ENCODE data around the gene JADE1. TPM values are rescaled to one million over a fixed set of nuclear protein-coding genes. Genes with fewer than 3 reads are reported as not detected.

JADE1 gene
- total RNA-seq, 1 donor from 2014 or later: 19.8 TPM

DNA sequence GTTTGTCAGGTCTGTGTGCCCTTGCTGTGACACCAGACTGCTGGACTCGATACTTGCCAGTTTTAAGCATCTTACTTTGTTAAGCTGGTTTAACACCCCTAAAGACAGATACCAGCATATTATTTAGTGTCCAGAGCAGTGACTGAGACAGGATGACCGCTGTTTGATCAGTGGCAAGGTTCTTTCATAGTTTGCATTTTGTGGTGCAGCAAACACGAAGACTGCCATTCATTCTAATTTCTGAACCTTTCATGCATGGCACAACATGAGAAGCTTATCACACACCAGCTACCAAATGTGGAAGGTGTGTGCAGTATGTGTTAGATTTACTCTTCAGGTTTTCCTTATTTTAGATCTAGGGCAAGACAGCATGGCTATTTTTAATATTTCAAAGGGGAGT lies 28.2 kb downstream of the JADE1 start:
- Mint-ChIP-seq H3K9me3 (no peaks in the 10 kb centered on the region), H3K27ac (peak overlapping the region; percentile 2), H3K27me3 (ENCODE audit: low read depth) (no peaks in the 10 kb centered on the region), H3K4me3 (no peak overlapping the region), H3K36me3 (peaks cover 4% of the 10 kb centered on the region), H3K4me1 (peaks cover 16% of the 10 kb centered on the region)
- no peak for TF ChIP-seq CTCF (IDR thresholded peaks at IDR 0.05; ENCODE audit: unreplicated experiment)
- DNase-seq (ENCODE audit: low spot score in 2 of 2, unreplicated experiment in 2 of 2): no peak

- Mint-ChIP-seq H3K27ac (peak overlapping the region; percentile 76), H3K4me3 (no peak overlapping the region)
- no peak for TF ChIP-seq CTCF (IDR thresholded peaks at IDR 0.05; ENCODE audit: unreplicated experiment)
Observed at GRCh38 chr4:128840711-128841318, 31.3 kb downstream of the JADE1 start.

GRCh38 chr4:128841402-128841801 lies 31.9 kb downstream of the JADE1 start:
- H3K9me3 Mint-ChIP-seq: no peaks in the 10 kb centered on the region
- H3K4me1 Mint-ChIP-seq: peaks cover 16% of the 10 kb centered on the region
- DNase-seq (ENCODE audit: low spot score in 2 of 2, unreplicated experiment in 2 of 2): no peak
- H3K27ac Mint-ChIP-seq: peak overlapping the region; percentile 76
- no peak for TF ChIP-seq CTCF (IDR thresholded peaks at IDR 0.05; ENCODE audit: unreplicated experiment)
- H3K4me3 Mint-ChIP-seq: no peak overlapping the region
- H3K36me3 Mint-ChIP-seq: peaks cover 10% of the 10 kb centered on the region
- H3K27me3 Mint-ChIP-seq (ENCODE audit: low read depth): no peaks in the 10 kb centered on the region

More at GRCh38 chr4:128840711-128841318, 31.3 kb downstream of the JADE1 start:
- H3K27me3 Mint-ChIP-seq (ENCODE audit: low read depth): no peaks in the 10 kb centered on the region
- peaks cover 16% of the 10 kb centered on the region for H3K4me1 Mint-ChIP-seq
- no peak for DNase-seq (ENCODE audit: low spot score in 2 of 2, unreplicated experiment in 2 of 2)
- H3K36me3 Mint-ChIP-seq: peaks cover 9% of the 10 kb centered on the region
- no peaks in the 10 kb centered on the region for H3K9me3 Mint-ChIP-seq

DNA sequence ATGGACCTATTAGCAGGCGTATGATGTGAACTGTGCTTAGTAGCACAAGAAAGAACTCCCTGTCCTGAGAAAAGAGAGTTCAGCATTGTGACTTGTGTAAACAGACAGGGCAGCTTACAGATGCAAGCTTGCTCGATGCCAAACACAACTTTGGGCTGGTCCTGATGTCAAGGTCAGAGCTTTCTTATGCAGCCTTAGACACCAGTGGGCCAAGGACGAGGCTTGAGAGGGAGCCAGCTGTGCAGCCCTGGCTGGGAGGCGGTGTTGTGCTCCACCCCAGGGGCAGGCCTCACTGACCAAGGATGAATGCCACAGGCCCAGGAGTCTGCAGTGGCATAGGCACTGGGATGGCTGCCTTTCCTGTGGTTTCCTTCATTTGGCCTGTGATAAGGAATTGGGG lies 35.4 kb downstream of the JADE1 start:
- no peak overlapping the region for H3K27ac Mint-ChIP-seq
- no peak for TF ChIP-seq CTCF (IDR thresholded peaks at IDR 0.05; ENCODE audit: unreplicated experiment)
- H3K9me3 Mint-ChIP-seq: no peaks in the 10 kb centered on the region
- H3K4me3 Mint-ChIP-seq: no peak overlapping the region
- no peak for DNase-seq (ENCODE audit: low spot score in 2 of 2, unreplicated experiment in 2 of 2)
- peaks cover 14% of the 10 kb centered on the region for H3K4me1 Mint-ChIP-seq
- peaks cover 36% of the 10 kb centered on the region for H3K36me3 Mint-ChIP-seq
- no peaks in the 10 kb centered on the region for H3K27me3 Mint-ChIP-seq (ENCODE audit: low read depth)

DNA sequence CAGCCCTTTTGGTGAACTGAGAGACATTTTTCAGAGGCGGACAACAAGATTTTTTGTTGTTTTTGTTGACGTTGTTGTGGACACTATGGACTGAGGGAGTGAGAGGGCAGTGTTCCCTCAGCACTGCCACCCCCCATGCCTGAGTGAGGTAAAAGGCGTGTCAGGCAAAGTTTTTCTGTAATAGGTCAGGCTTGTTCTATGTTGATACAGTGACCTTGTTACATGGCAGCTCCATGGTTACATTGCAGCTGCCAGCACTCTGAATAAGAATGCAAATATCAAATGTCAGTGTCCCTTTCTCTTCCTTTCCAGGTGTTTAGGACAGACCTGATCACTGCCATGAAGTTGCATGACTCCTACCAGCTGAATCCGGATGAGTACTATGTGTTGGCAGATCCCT lies 36.6 kb downstream of the JADE1 start:
- Mint-ChIP-seq H3K27me3 (ENCODE audit: low read depth) (no peaks in the 10 kb centered on the region), H3K4me3 (no peak overlapping the region), H3K9me3 (no peaks in the 10 kb centered on the region), H3K4me1 (peaks cover 8% of the 10 kb centered on the region), H3K27ac (no peak overlapping the region), H3K36me3 (peaks cover 41% of the 10 kb centered on the region)
- TF ChIP-seq CTCF (IDR thresholded peaks at IDR 0.05; ENCODE audit: unreplicated experiment): no peak
- DNase-seq (ENCODE audit: low spot score in 2 of 2, unreplicated experiment in 2 of 2): no peak
